Amniotic stem cell (primary cell): ENCODE data around the gene ADCYAP1R1.

Experiments used
- DNase-seq: peaks from one replicate; lab custom pipeline; 2025; lab: John Stamatoyannopoulos, UW

Gene ADCYAP1R1

DNA sequence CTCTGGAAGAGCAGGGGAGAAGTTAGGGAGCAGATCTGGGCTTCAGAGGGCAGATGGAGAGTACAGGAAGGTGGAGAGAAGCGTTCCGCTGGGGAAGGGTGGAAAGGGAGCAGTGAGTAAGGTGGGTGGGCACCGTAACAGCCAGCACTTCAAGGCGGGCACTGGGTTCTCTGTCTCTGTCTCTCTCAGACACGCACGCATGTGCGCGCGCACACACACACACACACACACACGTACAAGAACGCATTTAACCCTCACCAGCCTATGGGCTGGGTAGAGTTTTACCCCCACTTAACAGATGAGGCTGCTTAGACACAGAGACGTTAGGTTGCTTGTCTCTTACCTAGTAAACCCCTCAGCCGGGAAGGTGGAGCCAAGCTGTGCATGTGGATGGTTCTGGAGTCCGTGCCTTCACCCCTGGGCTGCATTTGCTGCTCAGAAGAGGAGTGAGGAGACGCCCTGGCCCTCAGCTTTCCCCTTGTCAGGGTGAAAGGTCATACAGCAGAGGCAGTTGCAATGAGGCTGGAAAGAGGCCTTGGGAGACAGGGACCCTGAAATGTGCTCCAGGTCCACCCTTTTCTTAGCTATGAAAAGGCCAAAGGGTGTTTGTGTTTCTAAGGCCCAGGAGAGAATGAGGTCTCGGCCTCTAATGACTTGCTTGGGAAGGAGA is 16.0 kb downstream of the ADCYAP1R1 start:
- DNase-seq, result no peak

DNA sequence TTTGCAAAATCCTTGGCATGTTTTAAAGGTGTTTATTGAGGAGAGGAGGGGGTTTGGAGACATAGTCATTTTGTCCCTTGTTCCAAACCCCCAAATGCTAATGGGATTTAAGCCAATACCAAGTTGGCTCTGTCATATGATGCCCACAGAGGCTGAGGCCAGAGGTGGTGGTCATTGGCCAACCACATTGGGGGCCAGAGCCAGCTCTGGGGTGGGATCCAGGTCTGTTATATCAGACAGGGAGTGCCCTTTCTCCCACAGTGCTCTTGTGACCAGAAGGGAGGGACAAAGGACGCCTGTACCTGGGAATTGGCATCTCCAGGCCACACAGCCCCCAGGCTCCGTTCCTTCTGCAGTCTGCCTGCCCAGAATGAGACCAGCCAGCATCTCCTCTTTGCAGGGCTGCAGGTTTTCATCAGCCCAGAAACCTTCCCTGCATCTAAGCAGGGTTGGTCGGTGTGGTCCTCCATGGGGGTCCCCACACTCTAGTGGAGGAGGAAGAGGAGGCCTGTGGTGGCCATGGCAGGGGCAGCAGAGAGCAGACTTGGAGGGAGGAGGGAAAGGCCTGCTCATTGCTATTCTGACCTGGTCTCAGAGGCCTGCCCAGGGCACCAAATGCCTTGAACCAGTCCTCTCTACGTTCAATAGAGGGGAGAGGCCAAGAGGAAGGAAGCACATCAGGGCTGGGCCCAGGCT is 17.9 kb downstream of the ADCYAP1R1 start:
- DNase-seq, result no peak

DNA sequence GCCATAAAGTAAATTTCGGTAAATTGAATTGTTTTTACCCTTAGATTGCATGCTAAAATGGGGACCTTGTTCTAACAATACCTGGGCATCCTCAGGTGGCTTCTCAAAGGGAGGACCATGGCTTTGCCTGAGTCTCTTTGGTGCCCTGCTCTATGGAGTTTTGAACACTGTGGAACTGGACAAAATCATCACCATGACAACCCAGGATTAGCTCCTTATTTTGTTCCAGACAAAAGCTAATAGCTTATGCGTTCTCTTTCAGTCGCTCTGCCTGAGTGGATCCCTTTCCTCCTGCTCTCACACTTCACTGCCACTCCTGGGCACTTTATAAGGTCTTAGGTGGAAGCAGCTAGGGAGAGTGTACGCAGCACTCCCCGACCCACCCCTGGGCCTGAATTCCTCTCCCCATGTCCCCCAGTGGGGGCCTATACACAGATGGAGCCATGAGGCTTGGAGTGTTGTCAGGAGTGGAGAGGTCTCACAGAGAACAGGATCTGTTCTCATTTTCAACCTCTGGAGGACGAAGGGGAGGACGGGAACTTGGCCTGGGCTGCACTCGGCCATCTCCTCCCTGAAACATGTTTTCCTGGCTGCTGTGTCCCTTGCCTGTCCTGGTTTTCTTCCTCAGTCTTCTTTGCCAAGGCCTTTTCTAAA is 19.0 kb downstream of the ADCYAP1R1 start:
- DNase-seq, result no peak

DNA sequence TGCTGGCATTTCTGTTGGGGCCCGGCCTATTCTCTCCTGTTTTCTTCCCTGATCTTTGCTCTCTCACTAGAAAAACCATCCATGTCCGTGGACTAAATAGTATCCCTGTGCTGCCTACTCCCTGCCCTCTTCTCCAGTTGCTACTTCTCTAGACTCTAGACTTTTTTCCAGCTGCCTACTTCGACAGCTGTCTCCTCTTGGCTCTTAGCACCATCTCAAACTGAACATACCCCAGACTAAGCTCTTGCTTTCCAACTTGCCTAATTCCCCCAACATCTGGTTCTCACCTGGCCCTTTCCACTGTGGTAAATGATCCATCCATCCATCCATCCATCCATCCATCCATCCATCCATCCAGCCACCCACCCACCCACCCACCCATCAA is 19.5 kb downstream of the ADCYAP1R1 start:
- DNase-seq, result no peak

DNA sequence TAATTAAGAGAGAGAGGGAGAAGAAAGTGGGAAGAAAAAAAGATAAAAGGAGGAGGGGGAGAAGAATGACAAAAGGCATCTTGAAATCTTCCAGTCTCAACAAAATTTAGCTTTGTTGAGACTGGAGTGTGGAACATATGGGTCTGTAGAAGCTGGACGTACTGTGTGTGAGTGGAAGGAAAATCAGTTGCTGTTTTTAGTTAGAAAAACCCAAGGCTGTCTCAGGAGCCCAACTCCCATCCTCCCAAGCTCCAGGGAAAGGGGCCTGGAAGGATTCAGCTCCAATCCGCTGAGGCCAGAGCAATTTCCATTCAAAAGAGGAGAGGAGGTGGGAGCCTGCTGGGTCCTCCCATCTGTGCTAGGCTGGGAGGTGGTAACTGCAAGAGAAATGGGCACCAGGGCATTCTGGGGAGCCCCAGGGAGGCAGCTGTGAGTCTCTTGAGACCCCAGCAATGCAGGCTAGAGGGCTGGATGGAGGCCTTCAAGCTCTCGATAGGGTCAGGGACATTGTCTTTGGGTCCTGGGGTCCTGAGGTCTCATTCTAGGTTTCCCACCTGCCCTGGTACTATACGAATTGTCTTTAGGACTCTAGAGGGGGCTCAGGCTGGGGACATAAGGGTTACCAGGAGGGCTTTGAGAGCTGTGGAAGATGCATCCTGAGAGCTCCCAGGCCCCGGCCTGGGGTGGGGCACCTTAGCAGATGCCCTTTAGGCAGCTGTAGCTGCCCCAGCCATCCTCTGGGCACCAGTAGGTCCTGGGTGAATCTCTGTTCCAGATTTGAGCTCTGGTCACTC is 21.4 kb downstream of the ADCYAP1R1 start:
- DNase-seq, result no peak

DNA sequence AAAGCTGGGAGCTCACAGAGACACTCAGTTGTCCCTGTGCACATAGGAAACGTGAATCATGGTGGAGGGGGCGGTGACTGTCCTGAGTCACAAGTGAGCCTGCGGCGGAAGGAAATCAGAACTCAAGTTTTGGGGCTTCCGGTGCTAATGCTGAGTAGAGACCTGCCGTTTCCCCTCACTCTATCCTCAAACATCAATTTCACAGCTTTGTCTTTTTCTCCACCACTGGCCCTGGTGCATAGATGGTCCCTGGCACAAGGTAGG is 21.9 kb downstream of the ADCYAP1R1 start:
- no peak for DNase-seq

DNA sequence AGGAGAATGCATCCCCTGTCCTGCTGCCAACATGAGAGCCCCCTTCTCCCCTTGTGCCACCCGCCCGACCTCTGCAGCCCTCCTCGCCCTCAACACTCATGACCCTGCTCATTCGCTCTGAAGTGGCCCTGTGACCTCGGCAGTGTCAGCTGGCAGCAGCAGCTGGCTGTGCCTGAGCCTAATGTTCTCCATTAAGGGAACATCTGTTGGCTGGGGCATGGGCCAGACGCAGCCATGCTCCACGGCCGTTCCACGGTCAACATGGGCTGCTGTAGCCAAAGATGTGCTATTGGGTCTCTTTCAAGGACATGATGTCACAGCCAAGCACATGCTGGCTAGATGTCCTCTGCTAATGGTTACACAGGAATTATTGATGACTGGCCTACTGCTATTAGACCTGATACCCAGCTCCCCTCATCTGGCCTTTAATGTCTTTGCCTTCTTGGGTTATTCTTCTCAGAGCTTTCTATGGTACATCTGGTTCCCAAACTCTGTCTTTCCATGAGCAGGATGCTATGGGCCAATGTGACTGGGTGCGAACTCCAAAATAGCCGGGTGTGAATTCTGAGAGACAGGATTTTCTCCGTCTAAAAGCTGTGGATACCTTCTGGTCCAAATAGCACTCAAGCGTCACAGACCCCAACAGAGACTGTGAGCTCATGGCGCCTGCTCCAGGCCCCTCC is 22.4 kb downstream of the ADCYAP1R1 start:
- no peak for DNase-seq

DNA sequence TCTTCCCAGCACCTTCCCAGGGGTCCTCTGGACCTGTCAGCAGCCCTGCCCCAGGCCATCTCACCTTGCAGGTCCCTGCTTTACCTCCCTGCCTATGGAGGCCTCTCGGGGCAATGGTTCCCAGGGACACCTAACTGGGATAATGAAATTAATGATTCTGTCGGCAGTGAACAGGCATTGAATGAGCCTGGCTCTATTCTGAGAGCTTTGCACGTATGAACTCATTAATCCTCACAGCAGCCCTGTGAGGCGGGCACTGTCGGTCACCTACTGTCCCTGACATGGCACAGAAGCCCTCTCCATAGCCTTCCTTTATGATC is 22.9 kb downstream of the ADCYAP1R1 start:
- no peak for DNase-seq

DNA sequence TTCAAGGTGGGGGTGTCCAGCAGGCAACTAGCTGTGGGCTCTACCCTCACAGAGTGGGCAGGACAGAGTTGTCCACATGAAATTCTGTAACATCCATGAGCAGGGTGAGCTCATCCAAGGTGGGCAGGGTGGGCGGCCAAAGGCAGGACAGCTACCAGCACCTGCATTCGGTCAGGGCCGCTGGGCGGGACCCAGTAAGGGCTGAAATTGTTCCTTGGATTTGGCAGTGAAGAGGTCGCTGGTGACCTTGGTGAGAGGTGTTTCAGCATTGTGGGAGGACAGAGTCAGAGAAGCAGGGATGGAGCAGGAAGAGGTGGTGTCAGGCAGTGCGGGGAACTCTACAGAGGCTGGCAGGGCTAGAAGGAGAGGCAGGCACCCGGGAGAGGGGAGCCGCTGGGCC is 23.9 kb downstream of the ADCYAP1R1 start:
- DNase-seq, result no peak

DNA sequence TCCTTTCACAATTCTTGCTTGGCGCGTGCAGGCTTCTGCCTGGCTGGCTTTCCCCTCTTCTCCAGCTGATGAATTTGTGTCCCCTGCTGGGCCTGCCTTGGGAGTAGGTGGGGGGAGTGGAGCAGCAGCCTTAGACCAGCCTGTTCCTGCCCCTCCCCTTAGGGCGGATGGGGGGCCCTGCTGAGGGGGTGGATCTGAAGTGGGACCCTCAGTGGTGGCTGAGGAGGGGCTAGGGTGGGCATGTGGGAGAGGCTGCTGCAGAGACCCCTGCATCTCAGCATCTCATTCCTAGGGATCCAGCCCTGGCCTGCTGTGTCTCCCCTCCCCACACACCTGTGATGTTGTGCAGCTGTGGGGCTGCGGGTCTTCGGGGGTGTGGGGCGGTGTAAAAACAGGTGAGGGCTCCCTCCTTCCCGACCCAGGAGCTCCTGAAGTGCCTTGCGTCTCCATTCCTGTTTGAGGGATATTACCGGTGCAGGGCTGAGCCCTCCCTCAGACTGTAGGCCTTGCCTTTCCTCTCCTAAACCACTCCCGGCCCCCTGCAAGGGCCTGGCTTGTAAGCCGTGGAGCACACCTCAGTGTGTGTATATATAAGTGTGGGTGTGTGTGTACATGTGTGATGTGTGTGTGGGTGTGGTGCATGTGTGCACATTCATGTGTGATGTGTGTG is 24.7 kb downstream of the ADCYAP1R1 start:
- no peak for DNase-seq

DNA sequence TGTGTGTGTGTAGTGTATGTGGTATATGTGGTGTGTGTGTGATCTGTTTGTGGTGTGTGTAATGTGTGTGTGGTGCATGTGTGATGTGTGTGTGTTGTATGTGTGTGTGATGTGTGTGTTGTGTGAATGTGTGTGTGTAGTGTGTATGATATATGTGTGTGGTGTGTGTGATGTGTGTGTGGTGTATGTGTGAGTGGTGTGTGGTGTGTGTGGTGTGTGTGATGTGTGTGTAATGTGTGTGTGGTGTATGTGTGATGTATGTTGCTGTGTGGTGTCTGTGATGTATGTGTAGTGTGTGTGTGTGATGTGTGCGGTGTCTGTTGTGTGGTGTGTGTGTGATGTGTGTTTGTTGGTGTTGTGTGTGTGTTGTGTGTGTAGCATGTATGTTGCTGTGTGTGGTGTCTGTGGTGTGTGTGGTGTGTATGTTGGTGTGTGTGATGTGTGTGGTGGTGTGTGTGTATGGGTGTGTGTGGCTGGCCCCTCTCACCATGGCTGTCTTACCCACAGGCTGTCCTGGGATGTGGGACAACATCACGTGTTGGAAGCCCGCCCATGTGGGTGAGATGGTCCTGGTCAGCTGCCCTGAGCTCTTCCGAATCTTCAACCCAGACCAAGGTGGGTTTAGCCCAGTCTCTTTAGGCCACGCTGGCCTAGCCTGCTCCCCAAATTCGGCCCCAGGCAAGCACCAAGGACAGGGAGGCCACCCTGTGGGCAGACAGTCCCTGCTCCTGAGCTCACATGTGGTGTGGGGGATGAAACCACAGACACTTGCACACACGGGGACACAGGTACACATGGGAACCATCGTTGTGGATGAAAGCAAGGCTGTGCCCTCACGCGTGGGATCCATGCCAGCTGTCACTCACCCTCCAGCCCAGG is 25.6 kb downstream of the ADCYAP1R1 start:
- DNase-seq, result no peak

DNA sequence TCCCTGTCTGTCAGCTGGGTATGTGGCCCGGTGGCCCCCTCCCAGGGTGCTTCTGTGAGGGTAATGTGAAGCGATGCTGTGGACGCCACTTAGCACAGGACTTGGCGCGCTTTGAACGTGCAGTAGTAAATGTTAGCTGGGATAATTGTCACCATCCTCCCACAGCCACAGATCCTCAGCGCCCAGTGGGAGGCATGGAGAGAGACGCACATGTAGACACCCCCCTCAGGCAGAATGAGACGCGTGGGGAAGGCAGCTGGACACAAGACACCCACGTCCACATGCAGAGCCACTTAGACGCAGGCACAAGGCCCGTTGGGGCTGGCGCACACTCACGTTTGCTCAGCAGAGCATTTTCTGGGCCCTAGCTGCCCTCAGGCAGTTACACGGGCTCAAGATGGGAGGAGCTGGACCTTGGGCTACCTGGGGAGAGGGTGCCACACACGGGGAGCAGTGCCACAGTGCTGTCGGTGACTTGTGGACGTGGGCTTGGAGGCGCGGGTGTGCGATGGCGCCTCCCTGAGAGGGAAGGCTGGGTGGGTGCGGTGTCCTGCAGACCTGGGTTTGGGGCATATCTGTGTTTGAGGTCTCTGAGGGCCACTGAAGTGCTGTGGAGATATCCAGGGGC is 26.4 kb downstream of the ADCYAP1R1 start:
- no peak for DNase-seq

DNA sequence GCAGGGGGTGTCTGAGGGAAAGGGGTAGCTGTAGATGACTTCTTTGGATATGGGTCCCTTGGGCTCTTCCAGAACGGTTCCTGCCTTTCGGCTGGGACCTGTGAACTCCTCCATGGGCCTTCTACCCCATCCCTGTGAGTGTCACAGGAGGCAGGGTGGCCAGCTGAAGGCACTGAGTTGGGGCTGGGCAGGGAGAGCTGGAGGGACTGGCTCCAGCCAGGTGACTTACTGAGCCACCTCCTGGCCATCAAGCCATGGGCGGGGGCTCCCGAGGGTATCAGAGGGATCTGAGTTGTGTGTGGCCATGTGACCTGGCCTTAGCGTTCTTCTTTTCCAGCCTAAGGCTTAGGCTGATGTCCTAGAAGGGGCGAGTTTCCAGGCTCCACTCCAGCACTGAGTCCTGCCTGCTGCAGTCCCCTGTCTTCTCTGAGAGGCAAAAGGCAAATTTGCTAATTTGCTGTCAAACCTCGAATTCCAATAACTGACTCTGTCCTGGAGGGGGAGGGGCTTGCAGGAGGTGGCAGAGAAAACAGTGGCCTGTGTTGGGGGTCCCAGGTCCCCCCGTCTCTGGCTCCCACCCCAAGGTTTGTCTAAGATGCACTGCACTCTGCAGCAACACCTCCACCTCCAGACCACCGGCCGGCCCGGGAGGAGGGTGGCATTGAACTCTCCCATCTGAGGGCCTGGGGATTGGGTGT is 27.2 kb downstream of the ADCYAP1R1 start:
- DNase-seq, result no peak

DNA sequence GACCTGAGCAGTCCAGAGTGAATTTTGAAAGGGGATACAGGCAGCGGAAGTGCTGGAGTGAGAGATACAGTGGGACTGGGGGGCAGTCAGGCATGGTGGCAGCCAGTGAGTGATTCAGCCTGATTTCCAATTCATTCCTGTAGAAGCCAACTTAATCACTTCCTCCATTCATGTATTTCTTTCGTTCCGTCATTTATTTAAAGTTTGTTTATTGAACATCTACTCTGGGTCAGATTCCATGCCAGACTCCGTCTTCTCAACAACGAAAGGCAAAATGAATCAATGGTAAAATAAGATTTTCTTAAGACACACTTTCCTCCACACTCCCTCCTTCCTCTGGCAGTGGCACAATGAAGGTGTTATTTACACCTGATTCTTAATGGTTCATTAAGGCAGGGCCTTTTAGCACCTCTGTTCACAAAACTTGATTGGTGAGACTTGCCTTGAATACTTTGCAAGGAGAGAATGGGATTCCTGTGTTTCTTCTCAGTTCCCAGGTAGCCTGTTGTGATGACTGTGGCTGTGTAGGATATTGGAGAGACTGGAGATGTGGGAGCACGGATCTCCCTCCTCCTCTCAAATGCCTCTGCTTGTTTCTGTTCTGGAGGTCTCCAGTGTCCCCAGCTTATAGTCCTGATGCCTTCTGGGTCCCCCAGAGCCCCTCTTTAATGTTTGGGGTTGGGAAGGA is 27.9 kb downstream of the ADCYAP1R1 start:
- no peak for DNase-seq

DNA sequence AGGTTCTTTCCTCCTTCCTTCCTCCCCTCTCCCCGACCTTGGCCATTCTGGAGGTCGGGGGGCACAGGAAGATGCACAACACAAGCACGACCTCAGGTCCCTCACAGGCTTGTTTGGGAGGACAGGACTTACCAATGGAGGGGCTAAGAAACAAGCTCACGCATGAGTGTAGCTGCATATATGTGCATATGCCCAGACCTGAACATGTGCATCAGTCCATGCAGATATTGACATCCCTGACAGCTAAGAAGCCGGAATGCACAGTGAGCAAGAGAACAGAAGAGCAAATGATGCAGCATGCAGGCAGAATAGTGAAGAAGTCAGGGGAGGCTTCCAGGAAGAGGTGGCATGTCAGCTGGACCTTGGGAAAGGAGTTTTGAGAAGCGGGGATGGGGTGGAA is 28.7 kb downstream of the ADCYAP1R1 start:
- DNase-seq, result no peak

DNA sequence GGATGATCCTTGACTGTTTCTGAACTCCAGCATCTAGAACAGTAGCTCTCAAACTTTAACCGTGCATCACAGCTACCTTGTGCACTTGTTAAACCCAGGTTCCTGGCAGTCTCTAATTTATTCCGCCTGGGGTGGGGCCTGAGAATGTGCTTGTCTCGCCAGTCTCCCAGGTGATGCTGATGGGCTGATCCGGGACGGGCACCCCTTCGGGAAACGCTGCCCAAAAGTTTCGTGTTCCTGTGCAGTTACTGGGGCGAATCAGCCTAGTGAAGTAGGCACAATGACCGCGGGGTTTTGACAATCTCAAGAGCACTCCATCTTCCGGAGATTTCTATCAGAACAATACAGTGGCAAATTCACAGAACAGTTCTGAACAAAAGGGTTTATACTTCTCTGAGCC is 29.9 kb downstream of the ADCYAP1R1 start:
- DNase-seq, result no peak

DNA sequence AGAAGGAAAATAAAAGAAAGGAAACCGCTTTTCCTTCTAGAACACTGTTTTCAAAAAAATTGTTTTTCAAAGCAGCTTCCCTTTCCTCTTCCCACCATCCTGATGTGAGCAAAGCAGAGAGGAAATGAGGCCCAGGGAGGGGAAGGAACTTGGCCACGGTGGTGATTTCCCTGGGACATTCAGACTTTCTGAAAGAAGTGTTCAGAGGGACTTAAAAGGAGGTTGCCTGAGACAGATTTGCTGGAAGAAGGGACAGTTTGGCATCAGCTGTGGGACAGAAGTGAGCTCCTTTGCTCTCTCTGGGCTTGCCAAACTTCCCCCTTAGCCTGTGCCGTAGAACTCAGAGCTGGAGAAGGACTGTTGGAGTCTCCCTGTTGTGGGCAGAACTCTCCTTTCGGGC is 30.3 kb downstream of the ADCYAP1R1 start:
- DNase-seq, result no peak

DNA sequence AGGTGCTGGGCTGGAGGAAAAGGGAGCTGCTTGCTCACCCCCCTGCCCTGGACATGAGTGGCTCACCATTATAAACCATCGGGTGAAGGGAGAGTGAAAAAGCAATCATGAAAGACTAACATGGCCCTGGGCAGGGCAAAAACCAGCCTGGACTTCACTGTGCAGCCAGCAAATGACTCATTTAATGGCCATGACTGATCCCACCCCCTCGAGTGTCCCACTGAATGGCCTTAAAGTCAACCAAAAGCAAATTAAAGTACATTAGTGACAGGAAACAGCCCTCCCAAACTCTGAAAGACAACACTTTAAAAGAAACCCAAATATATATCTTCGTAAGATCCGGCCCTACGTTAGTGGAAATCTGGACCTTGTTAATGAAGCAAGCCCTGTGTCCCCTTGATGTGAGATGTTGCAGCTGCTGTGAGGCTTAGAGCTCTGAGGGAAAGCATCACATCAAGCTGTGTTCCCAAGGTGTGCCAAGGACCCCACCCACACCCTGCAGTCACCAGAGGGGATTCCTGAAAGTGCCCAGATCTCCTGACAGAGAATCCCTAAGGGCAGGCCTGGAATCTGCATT is 31.2 kb downstream of the ADCYAP1R1 start:
- no peak for DNase-seq

DNA sequence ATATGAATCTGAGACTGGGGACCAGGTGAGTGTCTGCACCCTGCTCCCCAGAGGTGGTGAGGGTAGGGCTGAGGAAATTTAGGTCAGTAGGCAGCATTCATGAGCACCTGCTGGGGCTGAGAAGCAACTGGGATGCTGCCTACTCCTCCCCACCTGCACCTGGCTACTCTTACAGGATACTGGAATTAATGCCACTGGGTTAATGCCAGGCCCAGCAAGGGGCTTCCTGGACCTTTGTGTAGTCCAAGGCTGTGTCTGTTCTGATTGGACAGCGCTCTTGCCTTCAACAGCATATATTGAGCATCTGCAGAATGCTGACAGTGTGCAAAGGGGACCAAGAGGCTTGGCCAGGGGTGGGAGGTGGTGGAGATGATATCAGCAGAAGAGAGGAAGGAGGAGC is 32.1 kb downstream of the ADCYAP1R1 start:
- no peak for DNase-seq
